ENCODE measurements around the gene PSAP. TPM values are rescaled to one million over a fixed set of nuclear protein-coding genes. Genes with fewer than 3 reads are reported as not detected.

The PSAP gene
- total and polyA plus RNA-seq, 4 donors: 255 to 671 (median 472) TPM

DNA sequence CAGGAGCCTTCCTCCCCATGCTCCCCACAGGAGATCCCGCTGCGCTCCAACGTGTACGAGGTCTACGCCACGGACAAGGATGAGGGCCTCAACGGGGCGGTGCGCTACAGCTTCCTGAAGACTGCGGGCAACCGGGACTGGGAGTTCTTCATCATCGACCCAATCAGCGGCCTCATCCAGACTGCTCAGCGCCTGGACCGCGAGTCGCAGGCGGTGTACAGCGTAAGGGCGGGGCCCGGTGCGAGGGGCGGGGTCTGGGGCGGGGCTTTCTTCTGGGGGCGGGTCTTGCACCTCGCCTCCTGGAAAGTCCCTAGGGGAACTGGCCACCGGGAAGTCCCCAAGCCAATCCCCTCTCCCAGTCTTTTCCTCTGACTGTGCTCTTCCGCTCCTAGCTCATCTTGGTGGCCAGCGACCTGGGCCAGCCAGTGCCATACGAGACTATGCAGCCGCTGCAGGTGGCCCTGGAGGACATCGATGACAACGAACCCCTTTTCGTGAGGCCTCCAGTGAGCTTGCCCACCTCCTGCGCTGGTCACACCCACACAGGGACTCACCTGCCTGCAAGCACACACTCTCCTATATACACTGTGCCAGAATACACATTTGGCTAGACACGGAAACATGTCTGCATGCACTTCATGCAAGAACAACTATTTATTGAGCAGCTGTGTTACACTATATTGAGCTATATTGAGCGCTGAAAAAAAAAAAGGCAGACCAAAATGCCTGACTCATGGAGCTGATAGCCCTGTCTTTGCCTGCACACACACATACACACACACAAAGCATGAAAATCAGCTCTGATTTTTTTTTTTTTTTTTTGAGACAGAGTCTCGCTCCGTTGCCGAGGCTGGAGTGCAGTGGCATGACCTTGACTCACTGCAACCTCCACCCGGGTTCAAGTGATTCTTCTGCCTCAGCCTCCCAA lies 45.0 kb downstream of the PSAP start:
- no peak overlapping the region for H3K27ac ChIP-seq (ENCODE audit: low read depth in 1 of 2, low read length in 2 of 2)
- peak; percentile 74 for DNase-seq (ENCODE audit: low spot score)
- no peak for TF ChIP-seq FOXA2 (IDR thresholded peaks at IDR 0.05)
- no peak for TF ChIP-seq RAD21 (IDR thresholded peaks at IDR 0.05)
- TF ChIP-seq, protein P1, sequence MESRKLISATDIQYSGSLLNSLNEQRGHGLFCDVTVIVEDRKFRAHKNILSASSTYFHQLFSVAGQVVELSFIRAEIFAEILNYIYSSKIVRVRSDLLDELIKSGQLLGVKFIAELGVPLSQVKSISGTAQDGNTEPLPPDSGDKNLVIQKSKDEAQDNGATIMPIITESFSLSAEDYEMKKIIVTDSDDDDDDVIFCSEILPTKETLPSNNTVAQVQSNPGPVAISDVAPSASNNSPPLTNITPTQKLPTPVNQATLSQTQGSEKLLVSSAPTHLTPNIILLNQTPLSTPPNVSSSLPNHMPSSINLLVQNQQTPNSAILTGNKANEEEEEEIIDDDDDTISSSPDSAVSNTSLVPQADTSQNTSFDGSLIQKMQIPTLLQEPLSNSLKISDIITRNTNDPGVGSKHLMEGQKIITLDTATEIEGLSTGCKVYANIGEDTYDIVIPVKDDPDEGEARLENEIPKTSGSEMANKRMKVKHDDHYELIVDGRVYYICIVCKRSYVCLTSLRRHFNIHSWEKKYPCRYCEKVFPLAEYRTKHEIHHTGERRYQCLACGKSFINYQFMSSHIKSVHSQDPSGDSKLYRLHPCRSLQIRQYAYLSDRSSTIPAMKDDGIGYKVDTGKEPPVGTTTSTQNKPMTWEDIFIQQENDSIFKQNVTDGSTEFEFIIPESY (IDR thresholded peaks at IDR 0.05): no peak
- TF ChIP-seq NR2F2 (IDR thresholded peaks at IDR 0.05): no peak
- no peak for TF ChIP-seq TAF1 (conservative IDR thresholded peaks at IDR 0.05)

DNA sequence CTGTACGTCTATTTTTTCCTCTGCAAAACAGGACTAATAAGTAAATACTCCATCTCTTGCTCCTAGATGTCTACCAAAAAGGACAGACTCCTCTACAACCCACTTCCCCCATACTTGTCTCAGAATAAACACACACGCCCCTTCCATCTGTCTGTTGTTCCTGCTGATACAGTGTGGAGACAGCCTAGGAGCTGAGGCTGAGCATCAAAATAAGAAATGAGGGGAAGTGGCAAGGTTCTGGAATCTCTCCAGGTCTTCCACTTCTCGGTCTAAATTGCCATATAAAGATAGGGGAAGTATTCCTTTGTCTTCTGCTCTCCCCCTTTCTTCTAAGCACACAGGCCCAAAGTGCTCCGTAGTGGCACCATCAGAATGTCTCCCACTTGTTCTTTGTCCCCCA lies 47.0 kb downstream of the PSAP start:
- Histone ChIP-seq H3K9me3 (ENCODE audit: control insufficient read depth in 4 of 4, low read length in 3 of 4) (no peaks in the 10 kb centered on the region), H3K9ac (ENCODE audit: low read depth in 1 of 2, low read length in 2 of 2) (no peak overlapping the region), H3K36me3 (ENCODE audit: control insufficient read depth in 4 of 4, insufficient read depth in 3 of 4, low read depth in 1 of 4, low read length in 3 of 4) (no peaks in the 10 kb centered on the region), H3K4me1 (ENCODE audit: control insufficient read depth in 4 of 4, insufficient read depth in 4 of 4, low read length in 3 of 4) (peaks cover 0 to 3% (median 3%) of the 10 kb centered on the region in 4 donors), H3K27me3 (ENCODE audit: control insufficient read depth in 4 of 4, insufficient read depth in 4 of 4, low read length in 3 of 4) (no peaks in the 10 kb centered on the region), H3K27ac (ENCODE audit: low read depth in 1 of 2, low read length in 2 of 2) (no peak overlapping the region), H3K4me3 (ENCODE audit: low read depth in 1 of 3, low read length in 3 of 3) (no peak overlapping the region)
- no peak for DNase-seq (ENCODE audit: low spot score)
- TF ChIP-seq GABPA (IDR thresholded peaks at IDR 0.05 in 1 of 2, conservative IDR thresholded peaks at IDR 0.05 in 1 of 2): no peak
- TF ChIP-seq SP1 (IDR thresholded peaks at IDR 0.05): no peak
- TF ChIP-seq, protein P1 (IDR thresholded peaks at IDR 0.05): no peak
- TF ChIP-seq FOXA1 (IDR thresholded peaks at IDR 0.05): no peak
- TF ChIP-seq, protein P2, sequence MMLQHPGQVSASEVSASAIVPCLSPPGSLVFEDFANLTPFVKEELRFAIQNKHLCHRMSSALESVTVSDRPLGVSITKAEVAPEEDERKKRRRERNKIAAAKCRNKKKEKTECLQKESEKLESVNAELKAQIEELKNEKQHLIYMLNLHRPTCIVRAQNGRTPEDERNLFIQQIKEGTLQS (IDR thresholded peaks at IDR 0.05): no peak
- no peak for TF ChIP-seq EGR1 (IDR thresholded peaks at IDR 0.05; ENCODE audit: low read depth in 2 of 2)
- TF ChIP-seq, protein P3, sequence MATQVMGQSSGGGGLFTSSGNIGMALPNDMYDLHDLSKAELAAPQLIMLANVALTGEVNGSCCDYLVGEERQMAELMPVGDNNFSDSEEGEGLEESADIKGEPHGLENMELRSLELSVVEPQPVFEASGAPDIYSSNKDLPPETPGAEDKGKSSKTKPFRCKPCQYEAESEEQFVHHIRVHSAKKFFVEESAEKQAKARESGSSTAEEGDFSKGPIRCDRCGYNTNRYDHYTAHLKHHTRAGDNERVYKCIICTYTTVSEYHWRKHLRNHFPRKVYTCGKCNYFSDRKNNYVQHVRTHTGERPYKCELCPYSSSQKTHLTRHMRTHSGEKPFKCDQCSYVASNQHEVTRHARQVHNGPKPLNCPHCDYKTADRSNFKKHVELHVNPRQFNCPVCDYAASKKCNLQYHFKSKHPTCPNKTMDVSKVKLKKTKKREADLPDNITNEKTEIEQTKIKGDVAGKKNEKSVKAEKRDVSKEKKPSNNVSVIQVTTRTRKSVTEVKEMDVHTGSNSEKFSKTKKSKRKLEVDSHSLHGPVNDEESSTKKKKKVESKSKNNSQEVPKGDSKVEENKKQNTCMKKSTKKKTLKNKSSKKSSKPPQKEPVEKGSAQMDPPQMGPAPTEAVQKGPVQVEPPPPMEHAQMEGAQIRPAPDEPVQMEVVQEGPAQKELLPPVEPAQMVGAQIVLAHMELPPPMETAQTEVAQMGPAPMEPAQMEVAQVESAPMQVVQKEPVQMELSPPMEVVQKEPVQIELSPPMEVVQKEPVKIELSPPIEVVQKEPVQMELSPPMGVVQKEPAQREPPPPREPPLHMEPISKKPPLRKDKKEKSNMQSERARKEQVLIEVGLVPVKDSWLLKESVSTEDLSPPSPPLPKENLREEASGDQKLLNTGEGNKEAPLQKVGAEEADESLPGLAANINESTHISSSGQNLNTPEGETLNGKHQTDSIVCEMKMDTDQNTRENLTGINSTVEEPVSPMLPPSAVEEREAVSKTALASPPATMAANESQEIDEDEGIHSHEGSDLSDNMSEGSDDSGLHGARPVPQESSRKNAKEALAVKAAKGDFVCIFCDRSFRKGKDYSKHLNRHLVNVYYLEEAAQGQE (IDR thresholded peaks at IDR 0.05): no peak
- TF ChIP-seq, protein P4, sequence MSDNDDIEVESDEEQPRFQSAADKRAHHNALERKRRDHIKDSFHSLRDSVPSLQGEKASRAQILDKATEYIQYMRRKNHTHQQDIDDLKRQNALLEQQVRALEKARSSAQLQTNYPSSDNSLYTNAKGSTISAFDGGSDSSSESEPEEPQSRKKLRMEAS (IDR thresholded peaks at IDR 0.05): no peak
- TF ChIP-seq JUND (IDR thresholded peaks at IDR 0.05): no peak
- no peak for TF ChIP-seq FOXA2 (IDR thresholded peaks at IDR 0.05)
- TF ChIP-seq TAF1 (conservative IDR thresholded peaks at IDR 0.05): no peak
- TF ChIP-seq HNF4A (conservative IDR thresholded peaks at IDR 0.05): no peak
- TF ChIP-seq NR2F2 (IDR thresholded peaks at IDR 0.05): no peak
- TF ChIP-seq RXRA (IDR thresholded peaks at IDR 0.05): no peak
- TF ChIP-seq, protein P5, sequence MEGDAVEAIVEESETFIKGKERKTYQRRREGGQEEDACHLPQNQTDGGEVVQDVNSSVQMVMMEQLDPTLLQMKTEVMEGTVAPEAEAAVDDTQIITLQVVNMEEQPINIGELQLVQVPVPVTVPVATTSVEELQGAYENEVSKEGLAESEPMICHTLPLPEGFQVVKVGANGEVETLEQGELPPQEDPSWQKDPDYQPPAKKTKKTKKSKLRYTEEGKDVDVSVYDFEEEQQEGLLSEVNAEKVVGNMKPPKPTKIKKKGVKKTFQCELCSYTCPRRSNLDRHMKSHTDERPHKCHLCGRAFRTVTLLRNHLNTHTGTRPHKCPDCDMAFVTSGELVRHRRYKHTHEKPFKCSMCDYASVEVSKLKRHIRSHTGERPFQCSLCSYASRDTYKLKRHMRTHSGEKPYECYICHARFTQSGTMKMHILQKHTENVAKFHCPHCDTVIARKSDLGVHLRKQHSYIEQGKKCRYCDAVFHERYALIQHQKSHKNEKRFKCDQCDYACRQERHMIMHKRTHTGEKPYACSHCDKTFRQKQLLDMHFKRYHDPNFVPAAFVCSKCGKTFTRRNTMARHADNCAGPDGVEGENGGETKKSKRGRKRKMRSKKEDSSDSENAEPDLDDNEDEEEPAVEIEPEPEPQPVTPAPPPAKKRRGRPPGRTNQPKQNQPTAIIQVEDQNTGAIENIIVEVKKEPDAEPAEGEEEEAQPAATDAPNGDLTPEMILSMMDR (IDR thresholded peaks at IDR 0.05; ENCODE audit: low read depth, low read length, missing input control): no peak
- 57% methylated on average over 4 of the region's 4 CpGs for WGBS

More for the DNA sequence above, 45.0 kb downstream of the PSAP start:
- no peaks in the 10 kb centered on the region for H3K4me1 ChIP-seq (ENCODE audit: control insufficient read depth in 4 of 4, insufficient read depth in 4 of 4, low read length in 3 of 4)
- H3K27me3 ChIP-seq (ENCODE audit: control insufficient read depth in 4 of 4, insufficient read depth in 4 of 4, low read length in 3 of 4): no peaks in the 10 kb centered on the region
- H3K9me3 ChIP-seq (ENCODE audit: control insufficient read depth in 4 of 4, low read length in 3 of 4): no peaks in the 10 kb centered on the region
- 51% methylated on average over 41 of the region's 41 CpGs for WGBS
- H3K9ac ChIP-seq (ENCODE audit: low read depth in 1 of 2, low read length in 2 of 2): no peak overlapping the region
- H3K36me3 ChIP-seq (ENCODE audit: control insufficient read depth in 4 of 4, insufficient read depth in 3 of 4, low read depth in 1 of 4, low read length in 3 of 4): peaks cover 0 to 2% (median 0%) of the 10 kb centered on the region in 4 donors
- H3K4me3 ChIP-seq (ENCODE audit: low read depth in 1 of 3, low read length in 3 of 3): no peak overlapping the region

All from liver (tissue), 9 donors.